ENCODE measurements around the gene SIX5. TPM values are rescaled to one million over a fixed set of nuclear protein-coding genes. Genes with fewer than 3 reads are reported as not detected.

SIX5 gene
- total RNA-seq, 1 donor from 2014 or later: 23.5 TPM

- Mint-ChIP-seq H3K4me3 (ENCODE audit: unreplicated experiment) (no peak overlapping the region), H3K27me3 (ENCODE audit: low read depth, unreplicated experiment) (peaks cover 15% of the 10 kb centered on the region), H3K4me1 (ENCODE audit: low read depth, unreplicated experiment) (peaks cover 3% of the 10 kb centered on the region), H3K27ac (ENCODE audit: unreplicated experiment) (no peak overlapping the region), H3K36me3 (ENCODE audit: low read depth, unreplicated experiment) (no peaks in the 10 kb centered on the region), H3K9me3 (ENCODE audit: unreplicated experiment) (no peaks in the 10 kb centered on the region)
- H4K20me1 ChIP-seq (ENCODE audit: insufficient read depth, low read length): no peaks in the 10 kb centered on the region
- H3K9ac ChIP-seq (ENCODE audit: low read length): no peak overlapping the region
- H3K4me3 ChIP-seq (ENCODE audit: insufficient read depth, low read depth, low read length): no peak overlapping the region
- no peaks in the 10 kb centered on the region for H3K36me3 ChIP-seq (ENCODE audit: insufficient read depth, low read length)
- no peak for TF ChIP-seq EZH2 (IDR thresholded peaks at IDR 0.05; ENCODE audit: insufficient read depth, low read length)
- no peak for TF ChIP-seq CTCF (IDR thresholded peaks at IDR 0.05; ENCODE audit: insufficient read depth, low read depth, low read length)
- H3K4me2 ChIP-seq (ENCODE audit: low read length): no peak overlapping the region
- H3K4me1 ChIP-seq (ENCODE audit: insufficient read depth, low read length): no peaks in the 10 kb centered on the region
- no peak overlapping the region for H3K27ac ChIP-seq (ENCODE audit: low read depth, low read length)
- no peak overlapping the region for H2AFZ ChIP-seq (ENCODE audit: low read depth, low read length)
- H3K79me2 ChIP-seq (ENCODE audit: insufficient read depth, low read length): no peaks in the 10 kb centered on the region
- FAIRE-seq: no peak
- no peak for DNase-seq (ENCODE audit: low read depth)
- H3K9me3 ChIP-seq (ENCODE audit: insufficient read depth, low read depth, low read length): no peaks in the 10 kb centered on the region
- no peaks in the 10 kb centered on the region for H3K27me3 ChIP-seq (ENCODE audit: insufficient read depth, low read length)
These were observed 26.1 kb downstream of the SIX5 start for GRCh38 chr19:45742969-45743368.

- FAIRE-seq: no peak
- H3K4me3 Mint-ChIP-seq (ENCODE audit: unreplicated experiment): no peak overlapping the region
- no peak for DNase-seq (ENCODE audit: low read depth)
- no peaks in the 10 kb centered on the region for H3K36me3 Mint-ChIP-seq (ENCODE audit: low read depth, unreplicated experiment)
- H3K27ac ChIP-seq (ENCODE audit: low read depth, low read length): no peak overlapping the region
- H3K9me3 ChIP-seq (ENCODE audit: insufficient read depth, low read depth, low read length): no peaks in the 10 kb centered on the region
- TF ChIP-seq EZH2 (IDR thresholded peaks at IDR 0.05; ENCODE audit: insufficient read depth, low read length) (no peak), CTCF (IDR thresholded peaks at IDR 0.05; ENCODE audit: insufficient read depth, low read depth, low read length) (no peak)
- no peaks in the 10 kb centered on the region for H3K9me3 Mint-ChIP-seq (ENCODE audit: unreplicated experiment)
- no peaks in the 10 kb centered on the region for H3K79me2 ChIP-seq (ENCODE audit: insufficient read depth, low read length)
- H4K20me1 ChIP-seq (ENCODE audit: insufficient read depth, low read length): no peaks in the 10 kb centered on the region
- no peaks in the 10 kb centered on the region for H3K4me1 ChIP-seq (ENCODE audit: insufficient read depth, low read length)
- H3K4me1 Mint-ChIP-seq (ENCODE audit: low read depth, unreplicated experiment): no peaks in the 10 kb centered on the region
- H3K27me3 ChIP-seq (ENCODE audit: insufficient read depth, low read length): no peaks in the 10 kb centered on the region
- no peaks in the 10 kb centered on the region for H3K36me3 ChIP-seq (ENCODE audit: insufficient read depth, low read length)
- H3K27ac Mint-ChIP-seq (ENCODE audit: unreplicated experiment): no peak overlapping the region
- peaks cover 7% of the 10 kb centered on the region for H3K27me3 Mint-ChIP-seq (ENCODE audit: low read depth, unreplicated experiment)
- no peak overlapping the region for H2AFZ ChIP-seq (ENCODE audit: low read depth, low read length)
- no peak overlapping the region for H3K9ac ChIP-seq (ENCODE audit: low read length)
- no peak overlapping the region for H3K4me3 ChIP-seq (ENCODE audit: insufficient read depth, low read depth, low read length)
- H3K4me2 ChIP-seq (ENCODE audit: low read length): no peak overlapping the region
These were observed 29.3 kb downstream of the SIX5 start for GRCh38 chr19:45739498-45740439.
